OCI-LY1 (cell line): ENCODE data around the gene PRKRA.

Experiments used
- H2AFZ ChIP-seq: fragments of 200-600 bp; sonication (generic), shearing (Covaris generic); 2 replicates; pipeline ENCODE4 v1.6.0; 2014; ENCODE audit warnings: antibody characterized with exemption, mild to moderate bottlenecking, low read length
- H3F3A ChIP-seq: fragments of 200-600 bp; sonication (generic), shearing (Covaris generic); 2 replicates; pipeline ENCODE4 v1.6.0; 2014; ENCODE audit warnings: mild to moderate bottlenecking, antibody characterized with exemption, low read length, moderate library complexity; ENCODE audit not compliant: insufficient read depth
- H3K27ac ChIP-seq: fragments of 200-600 bp; sonication (generic); 2 replicates; pipeline ENCODE4 v1.5.1; 2014; ENCODE audit warnings: low read length, mixed run types, mild to moderate bottlenecking, low read depth; ENCODE audit not compliant: poor library complexity, severe bottlenecking
- H3K27me3 ChIP-seq: fragments of 200-600 bp; sonication (generic); 2 replicates; pipeline ENCODE4 v1.6.0; 2014; ENCODE audit warnings: antibody characterized with exemption, mild to moderate bottlenecking, low read length, moderate library complexity; ENCODE audit not compliant: insufficient read depth
- H3K36me3 ChIP-seq: fragments of 200-600 bp; sonication (generic); 2 replicates; pipeline ENCODE4 v1.6.1; 2014; ENCODE audit warnings: mild to moderate bottlenecking, antibody characterized with exemption, low read length, moderate library complexity, mixed read lengths; ENCODE audit not compliant: insufficient read depth
- H3K4me1 ChIP-seq: fragments of 200-600 bp; sonication (generic); 2 replicates; pipeline ENCODE4 v1.5.1; 2014; ENCODE audit warnings: mild to moderate bottlenecking, low read length, moderate library complexity; ENCODE audit not compliant: insufficient read depth, severe bottlenecking
- H3K4me2 ChIP-seq: fragments of 200-600 bp; sonication (generic), shearing (Covaris generic); 2 replicates; pipeline ENCODE4 v1.6.1; 2014; ENCODE audit warnings: low read length
- H3K4me3 ChIP-seq: fragments of 200-600 bp; sonication (generic); 2 replicates; pipeline ENCODE4 v1.5.1; 2014; ENCODE audit warnings: low read length, low read depth, mild to moderate bottlenecking, mixed read lengths; ENCODE audit not compliant: poor library complexity, severe bottlenecking
- H3K79me2 ChIP-seq: fragments of 200-600 bp; shearing (Covaris generic); 2 replicates; pipeline ENCODE4 v1.6.1; 2016; ENCODE audit warnings: mixed run types, low read length, mixed read lengths; ENCODE audit not compliant: insufficient read depth
- H3K9ac ChIP-seq: fragments of 200-600 bp; sonication (generic), shearing (Covaris generic); 2 replicates; pipeline ENCODE4 v1.6.1; 2014; ENCODE audit warnings: mild to moderate bottlenecking, low read length, mixed read lengths
- H3K9me2 ChIP-seq: fragments of 200-600 bp; sonication (generic), shearing (Covaris generic); 2 replicates; pipeline ENCODE4 v1.6.1; 2014; ENCODE audit warnings: low read depth, mild to moderate bottlenecking, low read length, mixed read lengths
- H3K9me3 ChIP-seq: fragments of 200-600 bp; shearing (Covaris generic); 2 replicates; pipeline ENCODE4 v1.6.1; 2014; ENCODE audit warnings: low read length, mixed read lengths
- H4K20me1 ChIP-seq: fragments of 200-600 bp; sonication (generic), shearing (Covaris generic); 2 replicates; pipeline ENCODE4 v1.6.0; 2016; ENCODE audit warnings: mild to moderate bottlenecking, low read length; ENCODE audit not compliant: insufficient read depth
- CTCF ChIP-seq: fragments of 200-600 bp; sonication (generic), shearing (Covaris generic); IDR thresholded peaks from 2 replicates; pipeline ENCODE4 v1.5.1; 2017; ENCODE audit warnings: mild to moderate bottlenecking, antibody characterized with exemption, low read length, moderate library complexity, mixed read lengths
- EZH2 ChIP-seq: fragments of 200-600 bp; sonication (generic), shearing (Covaris generic); IDR thresholded peaks from 2 replicates; pipeline ENCODE4 v1.8.0; 2017; ENCODE audit warnings: borderline replicate concordance, mixed run types, mild to moderate bottlenecking, antibody characterized with exemption, low read length, moderate library complexity, mixed read lengths

The PRKRA gene

GRCh38 chr2:178436662-178437061 is 14.3 kb downstream of the PRKRA start:
- H3K4me2 ChIP-seq: no peak overlapping the region
- no peaks in the 10 kb centered on the region for H4K20me1 ChIP-seq
- H3K4me1 ChIP-seq: no peaks in the 10 kb centered on the region
- no peak overlapping the region for H3K9ac ChIP-seq
- H3K27ac ChIP-seq: no peak overlapping the region
- H3K79me2 ChIP-seq: no peaks in the 10 kb centered on the region
- no peaks in the 10 kb centered on the region for H3F3A ChIP-seq
- no peaks in the 10 kb centered on the region for H3K9me3 ChIP-seq
- H2AFZ ChIP-seq: no peak overlapping the region
- H3K9me2 ChIP-seq: no peaks in the 10 kb centered on the region
- TF ChIP-seq EZH2 (no peak), CTCF (no peak)
- H3K4me3 ChIP-seq: no peak overlapping the region
- peaks cover 94% of the 10 kb centered on the region for H3K36me3 ChIP-seq
- no peaks in the 10 kb centered on the region for H3K27me3 ChIP-seq

DNA sequence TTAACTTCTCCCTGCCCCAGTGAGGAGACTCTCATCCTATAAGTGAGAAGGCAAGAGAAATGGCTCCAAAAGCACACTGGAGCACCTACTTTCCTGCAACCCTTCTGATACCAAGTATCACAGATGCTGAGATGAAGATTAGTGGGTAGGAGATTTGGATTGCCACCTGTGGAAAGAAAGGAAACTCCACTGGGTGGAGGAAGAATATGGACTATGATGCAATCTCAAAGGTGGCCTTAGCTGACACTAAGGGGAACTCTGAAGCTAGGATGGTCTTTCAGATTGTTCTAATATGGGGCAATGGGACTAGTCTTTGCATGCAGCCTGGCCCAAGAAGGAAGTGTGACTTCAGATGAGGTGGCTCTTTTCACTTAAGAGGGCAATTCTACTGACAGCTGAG is 21.6 kb downstream of the PRKRA start:
- no peak overlapping the region for H3K4me3 ChIP-seq
- no peak overlapping the region for H2AFZ ChIP-seq
- H3K9me2 ChIP-seq: no peaks in the 10 kb centered on the region
- H3F3A ChIP-seq: no peaks in the 10 kb centered on the region
- peaks cover 78% of the 10 kb centered on the region for H3K36me3 ChIP-seq
- H3K9ac ChIP-seq: no peak overlapping the region
- no peaks in the 10 kb centered on the region for H3K4me1 ChIP-seq
- H3K27ac ChIP-seq: no peak overlapping the region
- no peak for TF ChIP-seq CTCF
- TF ChIP-seq EZH2: no peak
- H3K4me2 ChIP-seq: no peak overlapping the region
- H3K79me2 ChIP-seq: no peaks in the 10 kb centered on the region
- no peaks in the 10 kb centered on the region for H3K27me3 ChIP-seq
- peaks cover 7% of the 10 kb centered on the region; the same call in 1 of the 2 replicates for H3K9me3 ChIP-seq
- no peaks in the 10 kb centered on the region for H4K20me1 ChIP-seq

DNA sequence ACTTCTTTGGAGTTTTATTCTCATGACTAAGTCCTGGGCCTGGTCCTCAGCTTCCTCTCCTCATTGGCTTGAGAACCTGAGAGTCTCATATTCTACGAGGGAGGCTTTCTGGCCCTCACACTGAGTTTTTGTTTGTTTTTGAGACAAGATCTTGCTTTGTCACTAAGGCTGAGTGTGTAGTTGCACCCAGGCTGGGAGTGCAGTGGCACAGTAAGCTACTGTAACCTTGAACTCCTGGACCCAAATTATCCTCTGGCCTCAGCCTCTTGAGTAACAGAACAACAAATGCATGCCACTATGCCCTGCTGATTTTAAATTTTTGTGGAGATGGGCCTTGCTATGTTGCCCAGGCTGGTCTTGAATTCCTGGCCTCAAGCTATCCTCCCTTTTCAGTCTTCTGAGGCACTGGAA is 22.6 kb downstream of the PRKRA start:
- Histone ChIP-seq H3K4me2 (no peak overlapping the region), H3K36me3 (peaks cover 69% of the 10 kb centered on the region), H3K79me2 (no peaks in the 10 kb centered on the region), H3K9me3 (peaks cover 7% of the 10 kb centered on the region; the same call in 1 of the 2 replicates), H4K20me1 (no peaks in the 10 kb centered on the region), H3K9me2 (no peaks in the 10 kb centered on the region), H3K27me3 (no peaks in the 10 kb centered on the region), H3K9ac (no peak overlapping the region), H3F3A (no peaks in the 10 kb centered on the region), H2AFZ (no peak overlapping the region), H3K4me3 (no peak overlapping the region), H3K4me1 (no peaks in the 10 kb centered on the region), H3K27ac (no peak overlapping the region)
- TF ChIP-seq CTCF (no peak), EZH2 (no peak)
